ENCODE measurements around the gene PPIL3. TPM values are rescaled to one million over a fixed set of nuclear protein-coding genes. Genes with fewer than 3 reads are reported as not detected.

Gene PPIL3
- total RNA-seq, 1 donor from 2014 or later: 21.0 TPM

Other genes with a start within 250 kb of the PPIL3 start
- gene BZW1, start 77.2 kb downstream of the PPIL3 start, total RNA-seq: 392 and 474 TPM in 2 replicates
- 46.9 and 87.5 TPM in 2 replicates for gene CLK1, start 24.4 kb downstream of the PPIL3 start, total RNA-seq
- gene NIF3L1, start 294 bp upstream of the PPIL3 start, total RNA-seq: 11.1 and 12.9 TPM in 2 replicates
- gene ORC2, start 74.6 kb upstream of the PPIL3 start, total RNA-seq: 13.9 and 16.9 TPM in 2 replicates
- 6.3 and 8.5 TPM in 2 replicates for gene HYCC2, start 182.6 kb upstream of the PPIL3 start, total RNA-seq
- gene NDUFB3, start 182.9 kb upstream of the PPIL3 start, total RNA-seq: 85.3 and 92.0 TPM in 2 replicates
- 79.1 and 101 TPM in 2 replicates for gene CFLAR, start 227.1 kb upstream of the PPIL3 start, total RNA-seq